GM18867 (cell line): ENCODE results near the gene CSNK1D.
A peak's percentile ranks its signal among the peaks of the same experiment; 100 is the strongest.

Source experiments
- ATAC-seq: cut with Tn5 transposase; IDR thresholded peaks from one replicate; pipeline ENCODE4 v1.9.1; 2021; ENCODE audit warnings: mild to moderate bottlenecking, moderate library complexity; ENCODE audit not compliant: unreplicated experiment

Gene CSNK1D

DNA sequence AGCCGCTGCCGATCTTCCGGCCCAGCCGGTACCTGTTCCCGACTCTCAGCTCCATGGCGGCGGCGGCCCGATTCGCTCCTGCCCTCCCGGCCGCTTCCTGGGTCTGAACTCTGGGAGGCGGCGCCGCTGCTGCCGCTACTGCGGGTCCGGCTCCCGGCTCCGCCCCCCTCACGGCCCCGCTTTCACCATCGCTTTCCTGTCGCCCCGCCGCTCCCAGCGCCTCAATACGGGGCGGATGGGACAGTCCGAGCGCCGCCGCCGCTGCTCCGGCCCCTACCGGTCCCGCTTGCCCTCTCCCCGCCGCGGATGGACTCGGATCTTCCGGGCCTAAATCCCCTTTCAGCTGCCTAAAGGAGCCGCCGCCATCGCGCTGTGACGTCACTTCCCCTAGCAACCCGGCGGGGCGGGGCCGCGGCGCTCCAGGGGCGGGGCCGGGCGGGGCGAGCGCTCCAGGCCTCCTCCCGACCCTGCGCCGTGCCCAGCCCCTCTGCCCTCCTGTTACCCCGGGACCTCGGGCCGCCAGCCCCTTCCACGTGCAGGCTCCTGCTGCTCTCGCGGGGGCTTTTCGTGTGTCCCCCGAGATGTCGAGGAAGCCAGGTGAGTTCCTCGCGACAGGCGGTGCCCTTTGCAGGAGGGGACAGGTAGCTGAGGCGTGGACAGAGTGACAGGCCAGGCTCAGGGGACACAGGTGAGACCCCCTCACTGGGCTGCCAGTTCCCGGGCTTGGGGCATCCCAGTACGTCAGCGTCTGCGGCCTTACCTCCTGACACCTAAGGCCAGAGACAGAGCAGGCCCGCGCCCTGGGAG is at the start of gene CSNK1D:
Gene CSNK1D (minus strand): TSS at position 374 of the 807 bp plus-strand sequence. CDS start 319 bp downstream, at position 55.
- ATAC-seq: peak; percentile 69

DNA sequence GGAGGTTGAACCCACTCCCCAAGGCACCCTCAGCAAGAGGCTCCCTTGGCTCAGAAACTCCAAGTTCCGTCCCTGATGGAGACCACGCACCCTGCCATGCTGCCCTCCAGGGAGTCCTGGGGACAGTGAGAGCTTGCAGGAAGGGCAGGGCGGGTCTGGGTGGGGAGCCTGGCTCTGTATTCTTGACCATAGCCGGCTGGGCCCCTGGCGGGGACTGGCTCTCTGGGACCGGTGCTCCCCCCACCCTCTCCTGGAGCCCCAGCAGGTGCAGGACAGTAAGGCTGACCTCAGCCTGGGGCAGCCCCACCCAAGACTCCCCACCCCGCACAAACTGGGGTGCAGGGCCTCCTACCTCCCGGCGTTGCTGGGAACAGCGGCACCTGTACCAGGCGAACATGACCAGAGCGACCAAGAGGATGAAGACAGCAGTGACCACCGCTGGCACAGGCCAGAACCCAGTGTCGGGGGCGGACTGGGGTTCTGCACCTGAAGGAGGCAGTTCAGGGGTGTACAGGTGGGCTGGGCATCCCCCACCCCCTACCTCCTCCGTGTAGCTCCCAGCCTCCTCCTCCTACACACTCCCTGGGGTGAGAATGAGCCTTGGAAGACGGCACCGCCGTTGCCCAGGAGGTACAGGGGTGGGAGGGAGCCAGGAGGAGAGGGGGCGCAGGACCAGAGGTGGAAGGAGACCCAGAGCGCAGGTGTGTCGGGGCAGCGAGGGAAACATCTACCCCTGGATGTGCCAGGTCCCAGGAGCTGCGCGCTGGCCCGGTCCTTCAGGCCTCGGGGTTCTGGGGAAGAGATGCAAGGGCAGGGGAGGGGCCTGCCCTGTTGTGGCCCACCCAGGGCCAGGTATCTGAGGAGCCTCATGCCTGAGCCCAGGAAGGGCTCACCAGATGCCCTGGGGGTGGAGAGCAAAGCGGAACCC is 49.3 kb upstream of the CSNK1D start:
- no peak for ATAC-seq

DNA sequence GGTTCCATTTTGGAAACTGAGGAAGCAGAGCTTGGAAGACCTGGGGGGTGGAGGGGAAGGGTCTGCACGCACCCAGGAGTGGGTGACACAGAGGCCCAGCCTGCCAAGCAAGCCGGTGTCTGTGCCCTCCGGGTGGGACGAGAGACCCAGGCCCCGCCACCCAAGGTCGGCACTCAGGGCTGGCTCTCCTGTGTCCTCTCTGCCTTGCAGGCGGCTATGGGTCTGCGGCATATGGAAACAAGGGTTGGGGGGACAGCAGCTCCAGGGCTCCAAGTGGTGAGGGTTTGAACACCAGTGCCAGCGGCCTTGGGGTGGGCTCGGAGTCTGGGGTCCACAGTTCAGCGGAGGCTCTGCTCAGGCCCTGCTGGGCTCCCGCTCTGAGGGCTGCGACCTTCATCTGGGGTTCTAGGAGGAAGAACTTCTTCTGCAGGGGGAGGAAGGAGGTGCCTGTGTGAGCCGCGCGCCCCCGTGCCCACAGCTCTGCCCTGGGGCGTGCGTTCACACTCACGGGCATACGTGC is 48.5 kb upstream of the CSNK1D start:
- ATAC-seq: no peak

DNA sequence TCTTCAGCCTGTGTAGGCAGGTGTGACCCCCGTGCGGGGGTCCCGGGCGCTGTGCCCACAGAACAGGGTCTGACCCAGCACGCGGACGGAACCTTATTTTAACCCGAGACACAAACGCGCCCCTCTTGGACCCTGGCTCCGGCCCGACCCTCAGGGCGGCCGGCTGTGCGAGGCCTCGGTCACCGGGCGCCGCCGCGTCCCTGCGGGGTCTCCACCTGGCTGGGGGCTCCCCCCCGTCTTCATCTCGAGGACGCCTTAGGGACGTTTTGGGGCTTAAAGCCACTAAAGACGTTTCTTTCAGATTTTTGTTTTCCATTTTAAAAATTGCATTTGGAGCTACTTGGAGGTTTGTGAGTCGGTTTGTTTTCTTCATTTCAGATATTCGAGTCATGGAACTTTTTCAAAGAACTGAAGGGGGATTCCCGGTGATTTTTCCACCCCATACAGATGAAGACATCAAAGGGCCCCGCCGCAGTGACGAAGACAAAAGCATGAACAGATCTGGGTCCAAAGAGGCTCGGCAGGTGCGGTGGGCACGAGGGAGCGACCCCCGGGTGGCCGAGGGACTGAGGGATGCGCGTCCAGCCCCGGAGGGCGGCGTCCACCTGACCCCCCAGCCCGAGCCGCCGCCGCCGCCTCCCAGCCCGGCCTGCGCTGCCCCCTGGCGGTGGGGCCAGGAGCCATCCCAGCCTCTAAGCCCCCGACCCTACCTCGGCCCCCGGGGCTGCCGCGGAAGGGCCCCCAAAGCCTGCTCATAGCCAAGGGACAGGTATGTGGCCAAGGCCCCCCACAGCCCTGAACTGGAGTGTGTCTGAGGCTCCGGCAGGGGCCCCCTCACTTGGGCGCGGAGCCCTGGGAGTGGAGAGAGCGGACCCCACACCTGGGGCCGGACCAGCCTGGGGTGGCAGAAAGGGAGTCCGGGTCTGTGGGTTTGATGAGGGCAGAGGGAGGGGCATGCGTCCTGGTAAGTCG is 47.7 kb upstream of the CSNK1D start:
- ATAC-seq: no peak

DNA sequence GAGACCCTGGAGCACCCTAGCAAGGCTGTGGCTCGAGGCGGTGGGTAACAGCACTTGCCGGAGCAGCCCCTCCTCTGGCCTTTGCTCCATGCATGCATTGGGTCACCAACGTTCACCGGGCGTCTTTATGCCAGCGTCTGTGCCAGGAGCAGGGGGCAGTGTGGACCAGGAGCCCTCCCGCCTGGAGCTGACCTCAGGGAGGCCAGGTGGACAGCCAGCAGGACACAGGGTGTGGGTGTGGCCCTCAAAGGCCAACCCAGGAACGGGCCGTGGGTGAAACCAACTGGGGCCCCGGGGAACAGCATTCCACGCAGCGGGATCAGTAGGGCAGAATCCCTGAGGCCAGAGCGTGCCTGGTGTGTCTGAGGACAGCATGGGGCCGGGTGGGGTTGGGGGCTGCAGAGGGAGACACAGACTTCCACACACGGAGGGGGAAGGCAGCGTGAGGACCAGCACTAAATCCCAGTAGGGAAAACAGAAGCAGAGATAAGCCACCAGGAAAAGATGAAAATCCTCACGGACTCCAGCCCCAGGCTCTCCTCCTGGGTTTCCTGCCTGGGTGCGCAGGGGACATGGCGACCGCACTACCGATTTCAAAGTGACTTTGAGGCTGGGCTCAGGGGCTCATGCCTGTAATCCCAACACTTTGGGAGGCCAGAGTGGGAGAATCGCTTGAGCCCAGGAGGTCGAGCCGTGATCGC is 46.8 kb upstream of the CSNK1D start:
- no peak for ATAC-seq

DNA sequence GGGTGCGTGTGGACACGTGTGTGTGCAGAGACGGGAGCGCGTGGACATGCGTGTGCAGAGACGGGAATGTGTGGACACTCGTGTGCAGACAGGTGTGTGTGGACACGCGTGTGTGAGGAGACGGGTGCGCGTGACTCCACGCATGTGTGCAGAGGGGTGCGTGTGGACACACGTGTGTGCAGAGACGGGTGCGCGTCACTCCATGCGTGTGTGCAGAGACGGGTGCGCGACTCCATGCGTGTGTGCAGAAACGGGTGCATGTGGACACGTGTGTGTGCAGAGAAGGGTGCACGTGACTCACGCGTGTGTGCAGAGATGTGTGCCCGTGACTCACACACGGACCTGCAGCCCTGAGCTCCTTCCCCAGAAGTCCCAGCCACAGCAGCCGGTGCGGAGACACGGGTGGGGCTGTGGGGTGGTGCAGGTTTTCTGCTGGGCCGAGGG is 46.1 kb upstream of the CSNK1D start:
- no peak for ATAC-seq

DNA sequence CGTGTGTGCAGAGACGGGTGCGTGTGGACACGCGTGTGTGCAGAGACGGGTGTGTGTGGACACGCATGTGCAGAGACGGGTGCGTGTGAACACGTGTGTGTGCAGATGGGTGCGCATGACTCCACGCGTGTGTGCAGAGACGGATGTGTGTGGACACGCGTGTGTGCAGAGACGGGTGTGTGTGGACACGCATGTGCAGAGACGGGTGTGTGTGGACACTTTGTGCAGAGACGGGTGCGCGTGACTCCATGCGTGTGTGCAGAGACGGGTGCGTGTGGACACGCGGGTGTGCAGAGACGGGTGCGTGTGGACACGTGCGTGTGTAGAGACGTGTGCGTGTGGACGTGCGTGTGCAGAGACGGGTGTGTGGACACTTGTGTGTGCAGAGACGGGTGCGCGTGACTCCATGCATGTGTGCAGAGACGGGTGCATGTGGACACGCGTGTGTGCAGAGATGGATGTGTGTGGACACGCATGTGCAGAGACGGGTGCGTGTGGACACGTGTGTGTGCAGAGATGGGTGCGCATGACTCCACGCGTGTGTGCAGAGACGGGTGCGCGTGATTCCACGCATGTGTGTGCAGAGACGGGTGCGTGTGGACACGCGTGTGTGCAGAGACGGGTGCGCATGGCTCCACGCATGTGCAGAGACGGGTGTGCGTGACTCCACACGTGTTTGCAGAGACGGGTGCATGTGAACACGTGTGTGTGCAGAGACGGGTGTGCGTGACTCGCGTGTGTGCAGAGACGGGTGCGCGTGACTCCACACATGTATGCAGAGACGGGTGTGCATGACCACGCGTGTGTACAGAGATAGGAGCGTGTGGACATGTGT is 45.5 kb upstream of the CSNK1D start:
- no peak for ATAC-seq

DNA sequence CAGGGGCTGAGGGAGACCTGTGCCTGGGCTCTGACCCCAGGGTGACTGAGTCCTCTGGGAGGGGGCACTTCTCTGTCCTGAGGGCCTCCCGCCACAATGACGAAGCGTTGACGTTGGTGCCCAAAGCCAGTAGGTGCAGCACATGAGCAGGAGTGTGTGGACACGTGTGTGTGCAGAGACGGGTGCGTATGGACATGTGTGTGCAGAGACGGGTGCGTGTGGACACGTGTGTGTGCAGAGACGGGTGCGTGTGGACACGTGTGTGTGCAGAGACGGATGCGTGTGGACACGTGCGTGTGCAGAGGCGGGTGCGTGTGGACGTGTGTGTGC is 44.6 kb upstream of the CSNK1D start:
- no peak for ATAC-seq

DNA sequence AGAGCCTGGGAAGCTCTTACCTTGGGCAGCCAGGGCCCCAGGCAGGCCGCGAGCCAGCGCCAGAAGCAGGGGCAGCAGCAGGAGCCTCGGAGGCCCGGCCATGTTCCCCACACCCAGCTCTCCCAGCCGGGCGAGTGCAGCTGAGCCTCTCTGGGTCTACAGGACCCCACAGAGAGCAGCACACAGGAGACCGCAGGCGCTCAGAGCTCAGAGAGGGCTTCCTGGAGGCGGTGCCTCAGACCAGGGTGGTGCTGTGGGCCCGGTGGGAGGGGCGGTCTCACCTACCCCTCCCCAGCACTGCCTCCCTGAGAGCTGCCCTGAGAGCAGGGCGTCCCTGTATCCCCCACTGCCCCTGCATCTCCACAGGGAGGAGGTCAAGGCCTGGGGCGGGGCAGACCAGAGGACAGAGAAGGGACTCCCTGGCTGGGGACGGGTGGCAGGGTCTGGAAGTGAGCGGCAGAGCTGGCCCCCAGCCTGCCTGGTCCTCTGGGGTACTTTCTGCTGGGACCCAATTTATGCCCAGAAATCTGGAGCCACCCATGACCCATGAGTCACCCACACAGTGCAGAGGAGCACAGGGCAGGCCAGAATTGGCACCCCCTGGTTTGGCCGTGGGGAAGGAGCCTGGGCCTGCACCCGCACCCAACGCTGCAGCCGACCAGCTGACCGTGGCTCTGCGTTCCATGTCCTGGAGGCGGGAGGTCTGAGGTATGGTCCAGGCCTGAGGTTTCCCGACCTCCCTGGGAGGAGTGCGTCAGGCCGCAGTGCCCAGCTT is 44.1 kb upstream of the CSNK1D start, which contains the start of gene CD7:
Gene CD7 (minus strand): TSS at position 215 of the 775 bp plus-strand sequence. CDS start 113 bp downstream, at position 102.
- no peak for ATAC-seq

DNA sequence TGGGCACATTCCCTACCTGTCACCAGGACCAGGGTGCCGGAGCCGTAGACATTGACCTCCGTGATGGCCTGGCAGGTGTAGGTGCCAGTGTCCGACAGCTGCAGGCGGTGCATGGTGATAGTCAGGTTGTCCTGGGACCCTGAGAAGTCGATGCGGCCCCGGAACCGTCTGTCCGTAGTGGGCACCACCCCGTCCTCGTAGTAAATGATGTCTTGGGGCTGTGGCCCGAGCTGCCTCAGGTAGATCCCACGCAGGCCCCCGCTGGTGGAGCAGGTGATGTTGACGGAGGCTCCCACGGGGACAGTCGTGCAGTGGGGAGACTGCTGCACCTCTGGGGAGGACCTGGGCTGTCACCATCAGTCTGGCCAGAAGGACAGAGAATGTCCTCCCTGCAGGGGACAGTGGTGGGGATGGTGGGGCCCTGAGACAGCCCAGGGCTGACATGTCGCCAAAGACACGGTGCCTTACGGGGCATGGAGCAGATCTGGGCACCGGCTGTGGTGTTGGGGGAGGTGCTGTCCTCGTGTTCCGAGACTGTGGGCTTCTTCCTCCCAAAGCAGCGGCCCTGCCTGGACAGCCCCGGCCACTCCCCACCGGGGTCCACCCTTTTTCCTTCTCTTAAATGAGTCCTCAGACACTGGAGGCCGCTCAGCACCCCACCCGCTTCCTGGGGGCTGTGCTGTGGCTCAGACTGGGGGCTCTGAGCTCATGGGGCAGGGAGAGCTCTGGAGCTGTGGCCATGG is 43.3 kb upstream of the CSNK1D start:
- no peak for ATAC-seq

DNA sequence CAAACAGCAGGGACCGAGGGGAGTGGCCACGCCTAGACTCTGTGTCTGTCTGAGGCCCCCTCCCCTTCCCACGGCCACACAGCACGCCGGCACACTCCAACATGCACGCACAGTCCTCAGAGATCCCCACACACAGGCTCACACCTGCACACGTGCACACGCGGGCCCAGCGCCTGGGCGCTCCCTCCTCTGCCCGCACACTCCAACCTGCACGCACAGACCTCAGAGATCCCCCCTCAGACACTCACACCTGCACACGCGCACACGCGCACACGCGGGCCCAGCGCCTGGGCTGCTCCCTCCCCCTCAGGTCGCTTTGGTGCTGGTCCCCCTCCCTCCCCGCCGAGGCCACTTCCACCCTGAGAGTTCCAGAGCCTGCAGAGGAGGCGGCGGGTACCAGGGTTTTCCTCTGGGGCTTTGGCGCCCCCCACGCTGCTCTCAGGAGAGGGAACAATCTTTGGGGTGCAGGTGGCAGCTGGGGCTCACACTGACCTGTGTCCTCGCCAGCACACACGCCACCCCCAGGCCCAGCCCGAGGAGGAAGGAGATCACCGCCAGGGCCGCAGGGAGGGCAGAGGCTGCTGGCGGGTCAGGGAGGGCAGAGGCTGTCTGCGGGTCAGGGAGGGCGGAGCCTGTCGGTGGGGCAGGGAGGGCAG is 42.3 kb upstream of the CSNK1D start:
- ATAC-seq: no peak

DNA sequence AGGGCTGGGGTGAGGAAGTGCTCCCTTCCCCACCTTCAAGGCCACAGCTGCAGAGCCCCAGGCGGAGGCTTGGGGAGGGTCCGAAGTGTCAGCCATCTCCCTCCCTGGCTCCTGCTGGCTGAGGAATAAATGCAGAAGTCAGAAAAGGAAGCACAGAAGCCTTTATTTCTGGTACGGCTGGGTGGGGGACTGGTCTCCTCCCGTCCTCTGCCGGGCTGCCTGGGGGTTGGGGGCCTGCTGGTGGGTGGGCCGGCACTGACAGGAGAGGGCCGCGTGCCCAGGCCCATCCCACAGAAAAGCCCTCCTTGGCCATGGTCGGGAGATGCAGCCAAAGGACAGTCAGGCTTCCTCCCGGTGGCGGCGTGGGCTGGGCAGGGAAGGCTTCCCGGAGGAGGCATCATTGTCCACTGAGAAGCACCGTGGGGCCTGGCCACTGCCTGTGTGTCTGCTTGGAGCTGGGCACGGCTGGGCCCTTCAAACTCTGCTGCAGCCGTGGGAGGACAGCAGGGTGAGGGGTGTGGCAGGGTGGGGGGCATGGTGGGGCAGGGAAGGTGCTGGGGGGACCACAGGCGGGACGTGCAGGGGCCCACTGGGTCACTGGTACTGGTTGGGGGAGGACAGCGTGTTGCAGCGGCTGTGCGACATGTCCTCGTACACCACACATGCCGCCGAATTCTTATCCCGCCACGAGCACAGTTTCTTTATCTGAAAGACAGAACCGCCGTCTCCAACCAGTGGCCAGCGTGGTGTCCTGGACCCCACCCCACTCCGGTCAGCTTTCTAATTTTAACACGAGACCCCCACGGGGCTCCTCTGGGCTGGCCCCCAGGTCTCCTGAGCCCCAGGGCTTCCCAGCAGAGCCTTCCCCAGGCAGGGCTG is 41.5 kb upstream of the CSNK1D start:
- ATAC-seq: no peak

DNA sequence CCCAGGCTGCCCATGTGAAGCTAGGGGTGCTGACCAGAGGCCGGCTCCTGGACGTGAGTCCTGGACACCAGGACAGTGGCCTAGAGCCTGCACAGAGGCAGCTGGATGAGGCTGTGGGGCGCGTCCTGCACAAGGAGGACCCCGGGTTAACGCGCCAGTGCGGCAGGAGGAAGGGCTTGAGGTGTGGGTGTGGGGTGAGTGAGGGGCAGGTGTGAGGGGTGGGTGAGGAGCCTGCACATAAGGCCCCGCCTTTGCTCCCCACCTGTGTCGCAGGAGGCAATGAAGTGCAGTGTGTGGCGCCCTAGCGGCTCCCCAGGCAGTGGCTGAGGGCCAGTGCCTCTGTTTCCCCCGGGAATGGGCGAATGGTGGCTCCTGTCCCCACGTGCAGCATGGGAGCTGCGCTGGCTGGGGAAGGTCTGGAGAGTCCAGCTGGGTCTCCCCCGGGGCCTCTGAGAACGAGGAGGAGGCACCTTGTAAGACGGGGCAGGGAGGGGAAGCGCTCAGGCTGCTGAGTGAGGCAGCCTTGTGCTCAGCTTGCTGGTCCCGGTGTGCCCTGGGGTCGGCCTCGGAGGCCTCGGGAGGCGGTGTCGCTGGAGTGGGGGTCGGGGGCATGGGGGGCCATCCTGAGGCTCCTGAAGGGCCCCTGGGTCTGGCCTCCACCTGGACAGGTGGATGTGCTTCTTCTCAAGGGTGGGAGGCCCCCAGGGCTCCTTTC is 40.7 kb upstream of the CSNK1D start:
- ATAC-seq: no peak

DNA sequence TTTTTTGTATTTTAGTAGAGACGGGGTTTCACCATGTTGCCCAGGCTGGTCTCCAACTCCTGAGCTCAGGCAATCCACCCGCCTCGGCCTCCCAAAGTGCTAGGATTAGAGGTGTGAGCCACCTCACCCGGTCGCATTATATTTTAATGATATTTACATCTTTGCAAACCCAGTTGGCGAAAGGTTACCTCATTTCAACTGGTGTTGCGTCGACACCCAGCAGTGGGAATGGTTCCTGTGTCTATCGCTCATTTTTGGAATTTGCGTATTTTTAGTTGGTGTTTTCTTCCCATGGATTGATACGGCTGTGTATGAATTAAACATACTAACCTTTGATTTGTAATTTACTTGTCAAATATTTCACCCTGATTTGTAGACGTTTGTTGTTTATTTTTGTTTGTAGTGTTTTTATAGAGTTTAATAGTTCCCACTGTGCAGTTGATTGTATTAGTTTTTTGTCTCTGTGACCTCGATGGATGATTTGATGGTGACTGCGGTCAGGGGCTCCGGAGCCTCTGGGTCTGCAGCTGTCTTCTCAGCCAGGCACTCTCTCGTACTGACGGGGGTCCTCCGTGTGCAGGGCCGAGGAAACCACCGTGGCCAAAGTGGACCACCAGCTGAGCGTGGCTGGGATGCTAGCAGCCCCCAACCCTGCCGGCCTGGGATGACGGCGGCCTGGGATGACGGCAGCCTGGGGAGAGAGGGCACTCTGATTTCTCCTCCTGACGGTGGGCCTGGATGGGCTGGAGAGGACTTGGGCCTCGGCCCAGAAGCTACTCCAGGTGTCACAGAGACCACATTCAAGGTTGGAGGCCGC is 39.9 kb upstream of the CSNK1D start:
- ATAC-seq: no peak
